ENCODE measurements around the gene ITPRID2.
"Not testable (repeated sequence)": the region's sequence is repeated elsewhere in the genome, so short reads cannot be mapped to it uniquely, and the experiment has no call there.

Gene ITPRID2

DNA sequence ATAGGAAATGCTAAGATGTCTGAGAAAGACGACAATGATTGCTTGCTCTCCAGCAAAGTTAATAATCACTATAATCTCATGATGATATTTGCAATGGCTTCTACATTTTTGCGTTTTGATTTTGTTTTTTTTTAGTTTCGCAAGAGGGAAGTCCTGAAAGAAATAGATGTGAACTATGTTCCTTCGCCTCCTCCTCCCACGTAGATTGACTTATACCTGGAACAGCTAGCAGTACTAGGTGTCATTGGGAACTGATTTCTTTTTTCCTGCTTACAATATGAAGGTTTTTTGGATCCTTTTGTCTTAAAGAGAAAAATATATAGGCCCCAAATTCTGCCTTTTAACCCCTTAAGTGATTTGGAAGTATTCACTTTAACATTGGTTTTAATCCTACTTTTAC, 26.7 kb downstream of the ITPRID2 start:
- no peak for DNase-seq

DNA sequence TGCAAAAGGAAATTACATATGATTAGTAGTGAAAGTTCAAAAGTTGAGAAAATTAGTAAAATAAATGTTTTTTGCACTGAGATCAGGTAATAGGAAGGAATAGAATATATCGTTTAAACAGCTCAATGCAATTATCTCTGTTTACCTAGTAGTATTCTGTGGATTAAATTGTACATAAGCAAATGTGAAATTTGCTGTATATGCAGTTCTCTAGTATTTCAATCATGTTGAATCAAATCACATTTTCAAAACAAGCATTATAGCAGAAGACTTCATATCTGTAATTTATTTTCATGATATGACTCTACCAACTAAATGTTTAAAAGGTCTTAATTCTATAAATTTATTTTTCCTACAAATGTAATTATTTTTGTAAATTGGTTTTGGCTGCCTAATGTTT, 31.6 kb downstream of the ITPRID2 start:
- DNase-seq, result no peak

DNA sequence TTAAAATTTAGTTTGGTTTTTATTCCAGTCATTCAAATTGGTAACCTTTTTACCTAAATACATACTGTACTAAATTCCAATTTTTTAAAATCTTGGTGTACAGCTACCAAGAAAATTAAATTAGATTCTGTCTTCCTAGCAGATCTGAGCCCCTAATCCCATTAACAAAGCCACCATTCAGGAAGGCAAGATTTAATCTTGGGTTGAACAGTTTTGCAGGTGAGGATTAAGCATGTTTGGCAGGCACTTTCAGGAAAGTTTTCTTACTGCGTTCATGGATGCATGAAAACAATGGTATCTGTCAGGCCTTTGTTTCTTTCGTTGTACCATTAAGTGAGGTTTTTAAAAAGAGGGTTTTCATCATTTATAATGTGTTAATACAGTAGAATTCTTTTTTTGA, 32.8 kb downstream of the ITPRID2 start:
- DNase-seq, result no peak

DNA sequence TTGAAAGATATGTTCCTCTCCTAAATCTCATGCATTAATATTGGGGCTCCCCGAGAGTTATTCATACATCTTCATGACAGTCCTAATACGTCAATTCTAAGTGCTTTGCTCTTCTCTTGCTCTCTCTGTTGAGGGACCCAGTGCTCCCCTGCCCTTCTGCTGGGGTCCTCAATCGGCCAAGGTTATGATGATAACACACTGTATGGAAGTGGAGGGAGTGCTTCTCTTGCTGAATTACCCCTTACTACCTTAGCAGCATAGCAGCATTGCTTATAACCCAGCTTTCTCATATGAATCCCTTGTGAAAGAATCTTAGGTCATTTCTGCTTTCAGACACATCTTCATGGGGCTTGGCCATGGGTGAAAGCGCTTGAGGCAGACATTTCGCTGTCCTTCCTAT, 43.2 kb downstream of the ITPRID2 start:
- no peak for DNase-seq

DNA sequence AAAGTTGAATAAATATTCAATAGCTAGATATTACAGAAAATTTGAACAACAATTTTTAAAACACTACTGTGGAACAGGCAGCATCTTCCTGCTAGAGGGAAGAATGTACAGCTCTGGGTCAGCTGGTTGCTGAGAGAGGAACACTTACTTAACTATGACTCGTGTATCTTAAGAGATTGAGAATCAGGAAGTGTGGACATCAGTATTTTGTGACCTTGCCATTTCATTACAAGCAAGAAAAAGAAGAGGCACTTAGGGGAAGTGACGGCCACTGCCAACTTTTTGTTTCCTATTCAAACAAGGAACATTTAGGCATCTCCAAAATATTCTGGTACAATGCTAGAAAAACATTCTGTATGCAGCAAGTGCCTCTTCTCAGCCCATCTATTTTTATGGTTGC, 45.9 kb downstream of the ITPRID2 start:
- DNase-seq, result no peak

DNA sequence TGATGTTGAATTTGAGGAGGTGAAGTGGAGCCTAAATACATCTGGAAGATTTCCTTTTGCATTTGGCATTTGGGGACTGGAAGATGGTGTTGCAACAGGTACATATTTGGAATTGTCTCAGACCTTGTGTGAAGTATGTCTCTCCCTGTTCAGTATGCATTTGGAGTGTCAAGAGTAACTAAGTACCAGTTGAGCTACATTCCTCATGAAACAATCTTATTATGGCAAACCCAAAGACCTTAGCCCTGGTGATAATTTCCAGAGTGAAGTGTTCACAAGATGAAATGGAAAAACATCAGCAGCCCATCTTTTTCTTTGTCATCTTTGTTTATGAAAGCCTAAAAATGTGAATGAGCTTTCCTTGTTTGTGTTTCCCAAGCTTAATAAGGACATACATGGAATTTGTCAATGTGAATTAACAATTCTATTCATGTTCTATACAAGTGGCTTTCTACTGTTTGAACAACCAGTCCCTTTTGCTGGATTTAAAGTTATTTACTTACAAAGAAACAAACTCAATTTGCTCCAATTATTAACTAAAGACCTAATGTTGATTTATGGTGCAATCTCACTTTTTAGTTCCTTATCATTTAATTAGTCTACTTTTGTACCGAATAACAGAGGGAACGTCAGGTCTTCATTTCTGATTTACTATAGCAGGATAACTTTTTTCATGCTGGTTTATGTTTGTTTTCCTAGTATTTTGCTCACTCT, 52.0 kb downstream of the ITPRID2 start:
- no peak for DNase-seq

DNA sequence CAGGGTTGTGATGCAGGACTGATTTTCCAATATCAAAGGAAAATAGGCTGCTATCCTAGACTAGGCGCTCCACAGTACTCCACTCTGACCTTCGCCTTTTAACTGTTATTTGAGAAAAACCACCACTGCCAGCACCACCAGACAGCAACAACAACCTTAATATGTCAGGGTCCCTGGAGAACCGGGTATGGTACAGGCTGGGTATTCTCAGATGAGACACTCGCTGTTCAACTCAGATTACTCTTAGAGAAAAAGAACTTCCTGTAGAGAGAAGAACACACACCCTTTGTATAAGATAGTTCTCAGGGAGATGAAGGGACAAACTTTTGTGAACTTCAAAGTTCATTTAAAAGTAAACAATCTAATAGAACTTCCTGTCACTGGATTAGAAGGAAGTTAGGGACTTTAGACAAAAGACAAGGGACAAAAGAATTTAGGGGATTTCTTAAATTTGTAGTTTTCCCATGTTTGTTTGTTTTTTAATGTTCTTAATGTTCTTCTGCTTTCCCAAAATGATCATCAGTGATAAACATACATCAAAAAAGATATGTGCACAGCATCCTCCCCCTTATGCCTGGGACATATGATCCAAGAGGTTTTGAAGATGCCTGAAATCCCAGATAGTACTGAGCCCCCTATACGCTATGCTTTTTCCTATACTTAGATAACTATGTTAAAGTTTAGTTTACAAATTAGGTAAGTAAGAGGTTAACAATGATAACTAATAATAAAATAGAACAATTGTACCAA, 52.8 kb downstream of the ITPRID2 start:
- no peak for DNase-seq

DNA sequence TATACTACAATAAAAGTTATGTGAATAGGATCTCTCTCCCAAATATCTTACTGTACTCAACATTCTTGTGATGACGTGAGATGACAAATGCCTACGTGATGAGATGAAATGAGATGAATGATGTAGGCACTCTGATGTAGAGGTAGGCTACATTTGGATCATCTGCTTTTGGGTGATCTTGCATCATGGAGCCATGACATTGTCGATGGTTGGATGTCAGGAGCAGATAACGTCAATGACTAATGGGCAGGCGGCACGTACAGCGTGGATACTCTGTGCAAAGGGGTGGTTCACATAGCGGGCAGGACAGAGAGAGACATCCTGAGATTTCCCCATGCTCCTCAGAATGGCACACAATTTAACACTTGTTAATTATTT, 53.4 kb downstream of the ITPRID2 start:
- DNase-seq, result no peak

DNA sequence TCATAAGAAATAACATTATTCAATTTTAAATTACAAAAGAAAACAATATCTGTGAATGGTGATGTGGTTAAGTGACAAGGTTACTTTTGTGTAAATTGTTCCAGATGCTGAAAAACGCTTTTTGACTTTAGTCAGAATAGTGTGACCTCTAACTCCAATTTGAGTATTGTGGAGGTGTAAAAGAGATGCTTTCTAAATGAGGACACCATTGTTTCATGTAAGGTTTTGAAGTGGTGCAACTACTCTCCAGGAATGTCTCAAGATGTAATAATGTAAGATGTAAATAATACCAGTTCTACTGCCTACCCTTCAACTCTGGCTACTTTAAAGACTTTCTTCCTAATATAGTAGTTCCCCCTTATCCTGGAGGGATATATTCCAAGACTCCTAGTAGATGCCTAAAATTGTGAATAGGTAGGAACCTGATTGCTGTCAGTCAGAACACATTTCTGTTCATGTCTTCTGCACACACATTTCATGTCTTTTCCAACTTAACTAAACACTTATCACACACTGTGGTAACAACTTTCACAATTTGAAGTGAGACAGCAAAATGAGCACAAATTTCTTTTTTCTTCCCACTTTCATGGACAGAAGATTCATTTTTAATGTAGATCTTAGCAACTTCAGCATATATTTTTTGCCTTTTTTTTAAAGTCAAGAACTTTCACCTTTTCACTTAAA, 55.1 kb downstream of the ITPRID2 start:
- DNase-seq, result no peak

DNA sequence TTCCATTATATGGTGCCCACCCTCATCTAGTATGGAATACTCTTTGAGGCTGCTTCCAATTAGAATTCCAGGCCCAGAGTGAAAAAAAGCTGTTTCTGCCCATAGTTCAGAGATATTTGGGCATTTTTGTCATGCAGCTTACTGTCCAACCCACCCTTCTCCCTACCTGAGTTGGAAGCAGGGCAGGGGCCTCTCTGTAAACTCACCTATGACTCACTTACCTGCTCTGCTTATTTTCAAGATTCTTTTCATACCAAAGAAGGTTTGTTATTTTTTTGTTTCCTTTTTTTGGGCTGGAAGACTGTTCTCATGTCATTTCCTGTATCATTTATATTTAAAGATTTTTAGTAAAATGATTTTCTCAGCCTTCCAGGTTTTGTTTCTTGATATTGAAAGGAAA, 55.7 kb downstream of the ITPRID2 start:
- no peak for DNase-seq

DNA sequence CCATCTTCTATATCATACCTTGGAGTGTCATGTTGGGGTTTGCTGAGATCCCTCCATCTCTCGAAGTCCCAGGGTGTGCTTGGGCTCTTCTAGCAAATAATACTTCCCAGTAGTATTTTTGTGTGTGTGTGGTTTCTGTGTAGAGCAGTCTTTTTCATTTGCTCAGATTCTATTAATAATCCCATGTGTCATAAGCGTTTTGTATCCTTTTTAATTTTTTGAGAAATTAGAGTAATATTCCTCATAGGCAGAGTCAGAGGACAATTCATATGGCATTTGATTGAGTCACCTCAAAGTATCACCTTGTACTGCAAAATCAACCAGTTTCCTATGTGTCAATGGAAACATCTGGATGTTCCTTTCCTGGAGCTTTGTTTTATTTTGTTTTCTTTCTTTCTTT, 56.7 kb downstream of the ITPRID2 start:
- DNase-seq, result no peak

DNA sequence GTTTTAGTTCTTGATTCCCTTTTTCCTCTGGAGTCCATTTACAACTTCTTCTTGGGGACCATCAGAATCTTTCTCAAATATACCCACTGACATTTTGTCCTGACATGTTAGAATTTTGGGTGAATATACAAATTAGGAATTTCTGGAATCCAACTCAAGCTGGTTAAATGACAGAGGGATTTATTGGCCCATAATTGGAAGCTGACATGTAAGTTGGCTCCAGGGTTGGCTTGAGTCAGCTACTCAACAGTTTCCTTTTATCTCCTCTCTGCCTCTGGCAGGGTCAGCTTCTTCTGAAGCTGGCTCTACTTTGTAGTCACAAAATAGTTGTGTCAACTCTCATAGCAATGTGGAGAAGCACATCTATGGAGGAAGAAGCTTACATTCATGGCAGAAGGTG, 57.5 kb downstream of the ITPRID2 start:
- no peak for DNase-seq

DNA sequence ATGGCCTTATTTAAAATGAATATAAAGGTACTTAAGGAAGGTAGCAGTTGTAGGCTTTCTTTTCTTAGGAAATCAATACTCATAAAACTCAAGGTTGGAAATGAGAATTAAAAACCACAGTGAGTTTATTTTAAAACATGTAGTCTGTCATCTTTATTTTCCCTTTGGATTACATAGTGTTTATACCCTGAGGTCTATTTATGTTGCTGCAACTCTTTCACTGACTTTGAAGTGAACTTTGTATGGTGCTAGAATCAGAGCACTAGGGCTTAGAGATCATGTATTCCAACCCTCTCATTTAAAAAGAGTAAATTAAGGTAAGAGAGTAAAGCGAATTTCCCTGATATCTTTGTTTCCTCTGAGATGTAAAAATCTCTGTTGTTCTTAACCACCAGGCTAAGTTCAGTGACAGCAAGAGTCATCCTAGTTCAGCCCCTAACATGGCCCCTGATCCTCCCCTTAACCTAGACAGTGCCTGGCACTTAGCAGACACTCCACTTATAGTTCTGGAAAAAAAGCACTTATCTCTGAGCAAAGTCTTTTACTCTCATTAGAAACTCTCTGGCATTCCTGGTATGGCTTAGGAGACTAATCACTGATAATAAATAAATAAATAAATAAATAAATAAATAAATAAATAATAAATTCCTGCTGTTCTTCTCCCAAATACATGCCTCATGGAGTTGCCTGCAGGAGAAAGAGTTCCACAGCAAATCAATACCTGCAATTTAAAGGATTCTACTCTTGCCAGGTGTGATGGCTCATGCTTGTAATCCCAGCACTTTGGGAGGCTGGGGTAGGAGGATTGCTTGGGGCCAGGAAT, 61.1 kb downstream of the ITPRID2 start:
- no peak for DNase-seq

DNA sequence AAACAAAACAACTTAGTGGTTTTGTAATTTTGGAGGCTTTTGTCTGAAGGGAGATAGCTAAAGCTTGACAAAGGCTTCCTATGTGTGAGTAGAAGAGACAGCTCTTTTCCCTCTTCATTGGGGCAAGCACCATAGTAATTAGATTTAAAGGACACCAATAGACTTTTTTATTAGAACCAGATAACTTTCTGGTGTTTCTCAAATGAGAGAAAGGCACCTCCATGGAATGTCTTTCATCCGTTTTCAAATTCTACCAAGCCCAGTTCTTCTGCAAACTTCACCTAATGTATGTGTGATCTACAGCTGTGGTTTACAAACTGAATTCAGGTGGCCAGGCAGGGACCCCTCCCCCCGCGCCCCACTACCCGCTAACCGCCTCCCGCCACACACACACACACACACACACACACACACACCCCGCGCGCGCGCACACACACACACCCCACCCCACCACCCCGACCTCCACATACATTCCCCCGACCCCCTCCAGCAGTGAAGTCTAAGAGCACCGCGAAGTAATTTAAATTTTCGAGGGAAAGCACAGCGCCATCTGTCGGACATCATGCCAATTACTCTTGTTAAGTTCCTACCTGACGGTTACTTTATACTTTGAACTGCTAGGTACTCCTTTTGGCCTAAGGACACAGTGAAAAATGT, 62.5 kb downstream of the ITPRID2 start:
- DNase-seq, result peak; percentile 58

DNA sequence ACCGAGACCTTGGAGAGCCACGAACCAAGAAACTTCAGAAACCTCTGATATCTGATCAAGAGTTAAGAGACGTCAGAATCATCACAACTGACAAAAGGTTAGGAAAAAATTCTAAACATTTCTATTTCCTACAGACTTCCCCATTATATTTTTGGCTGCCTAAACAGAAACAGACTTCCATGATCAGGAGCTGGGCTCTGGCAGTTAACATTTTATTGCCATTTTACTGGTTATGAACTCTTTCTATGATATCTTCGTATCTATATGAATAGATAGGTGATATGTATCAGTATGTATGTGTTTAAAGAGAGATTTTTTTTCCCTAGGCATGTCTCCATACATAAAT, 63.0 kb downstream of the ITPRID2 start:
- DNase-seq, result no peak

DNA sequence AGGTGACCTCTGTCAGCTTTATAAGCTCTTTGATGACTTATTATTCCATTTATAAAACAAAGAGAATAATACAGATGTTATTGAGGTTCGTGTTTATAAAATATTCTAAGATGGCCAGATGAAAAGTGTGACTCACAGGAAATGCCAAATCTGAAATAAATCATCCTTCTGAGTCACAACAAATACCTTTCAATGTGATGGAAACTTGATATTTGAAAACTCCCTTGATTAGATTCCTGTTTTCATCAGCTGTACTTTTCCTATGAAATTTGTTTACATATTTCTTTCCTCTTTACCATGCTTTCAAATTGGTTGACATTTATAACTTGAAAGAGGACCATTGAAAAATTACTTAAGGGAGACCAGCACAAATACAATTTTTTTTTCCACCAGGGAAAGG, 63.5 kb downstream of the ITPRID2 start:
- no peak for DNase-seq

DNA sequence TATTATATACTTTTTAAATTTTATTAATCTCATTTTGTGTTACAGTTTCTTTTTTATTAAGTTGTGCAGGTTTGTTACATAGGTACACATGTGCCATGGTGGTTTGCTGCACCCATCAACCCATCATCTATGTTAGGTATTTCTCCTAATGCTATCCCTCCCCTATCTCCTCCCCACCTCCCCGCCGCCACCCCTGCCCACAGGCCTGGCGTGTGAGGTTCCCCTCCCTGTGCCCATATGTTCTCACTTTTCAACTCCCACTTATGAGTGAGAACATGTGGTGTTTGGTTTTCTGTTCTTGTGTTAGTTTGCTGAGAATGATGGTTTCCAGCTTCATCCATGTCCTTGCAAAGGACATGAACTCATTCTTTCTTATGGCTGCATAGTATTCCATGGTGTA, 64.3 kb downstream of the ITPRID2 start:
- not testable (repeated sequence) for DNase-seq

DNA sequence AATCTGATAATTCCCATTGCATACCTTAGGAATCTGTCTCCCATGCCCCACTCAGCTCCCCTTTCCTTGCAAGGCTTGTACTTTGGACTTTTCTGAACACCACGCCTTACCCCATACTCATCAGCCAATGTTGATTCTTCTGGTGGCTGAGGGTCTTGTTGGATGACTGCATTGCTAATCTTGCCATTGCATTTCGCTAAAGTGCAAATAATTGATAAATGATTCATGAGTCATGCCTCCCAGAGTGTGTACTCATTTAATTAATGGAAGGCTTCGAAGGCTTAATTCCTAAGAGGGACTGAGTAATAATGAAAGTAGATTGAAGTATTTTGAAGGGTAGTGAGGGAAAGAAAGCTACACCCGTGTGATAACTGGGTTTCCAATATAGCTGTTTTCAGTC, 66.1 kb downstream of the ITPRID2 start:
- no peak for DNase-seq

DNA sequence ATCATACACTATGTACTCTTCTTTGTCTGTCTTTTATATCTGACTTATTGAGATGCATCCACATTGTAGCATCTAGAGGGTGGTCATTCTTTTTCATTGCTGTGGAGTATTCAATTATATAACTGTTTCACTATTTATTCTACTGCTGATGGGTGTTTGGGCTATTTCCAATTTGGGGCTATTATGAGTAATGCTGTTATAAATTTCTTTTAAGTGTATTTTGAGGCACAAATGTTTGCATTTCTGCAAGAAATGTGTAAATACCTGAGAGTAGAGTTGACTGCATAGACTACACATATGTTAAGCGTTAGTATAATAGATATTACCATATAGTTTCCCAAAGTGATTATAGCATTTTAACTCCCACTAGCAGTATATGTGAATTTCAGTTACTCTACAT, 67.2 kb downstream of the ITPRID2 start:
- DNase-seq, result no peak

DNA sequence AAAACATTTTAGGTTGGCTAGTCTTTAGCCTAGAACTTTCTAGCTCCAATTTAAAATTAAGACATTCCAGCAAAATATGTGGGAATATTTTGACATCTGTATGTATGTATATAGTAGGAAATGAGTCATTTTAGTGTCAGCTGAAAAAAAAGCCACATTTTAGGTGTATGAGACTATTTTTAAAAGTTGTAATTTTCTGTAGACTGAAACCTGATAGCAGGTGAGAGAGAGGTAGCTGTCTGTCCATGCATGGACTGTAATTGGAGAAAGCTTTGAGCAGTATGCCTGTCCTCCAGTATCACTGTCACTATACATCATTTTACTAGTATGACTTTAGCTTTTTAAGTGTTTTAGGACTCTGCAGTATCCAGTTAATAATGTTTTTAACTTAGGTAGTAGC, 68.0 kb downstream of the ITPRID2 start:
- no peak for DNase-seq

DNA sequence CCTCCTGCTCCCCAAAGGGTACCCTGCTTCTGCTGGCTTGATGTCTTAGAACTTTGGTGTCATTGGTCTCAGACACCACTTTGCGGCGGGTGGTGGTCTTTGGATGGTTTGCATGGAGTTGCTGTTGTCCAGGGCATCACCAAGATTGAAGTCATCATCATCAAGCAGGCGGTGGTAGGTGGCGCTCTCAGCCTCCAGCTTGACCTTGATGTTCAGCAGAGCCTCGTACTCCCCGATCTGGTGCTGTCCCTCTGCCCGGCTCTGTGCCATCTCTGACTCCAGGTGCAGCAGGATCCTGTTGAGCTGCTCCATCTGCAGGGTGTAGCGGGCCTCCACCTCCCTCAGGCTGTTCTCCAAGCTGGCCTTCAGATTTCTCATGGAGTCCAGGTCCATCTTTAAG, 69.6 kb downstream of the ITPRID2 start:
- not testable (repeated sequence) for DNase-seq

DNA sequence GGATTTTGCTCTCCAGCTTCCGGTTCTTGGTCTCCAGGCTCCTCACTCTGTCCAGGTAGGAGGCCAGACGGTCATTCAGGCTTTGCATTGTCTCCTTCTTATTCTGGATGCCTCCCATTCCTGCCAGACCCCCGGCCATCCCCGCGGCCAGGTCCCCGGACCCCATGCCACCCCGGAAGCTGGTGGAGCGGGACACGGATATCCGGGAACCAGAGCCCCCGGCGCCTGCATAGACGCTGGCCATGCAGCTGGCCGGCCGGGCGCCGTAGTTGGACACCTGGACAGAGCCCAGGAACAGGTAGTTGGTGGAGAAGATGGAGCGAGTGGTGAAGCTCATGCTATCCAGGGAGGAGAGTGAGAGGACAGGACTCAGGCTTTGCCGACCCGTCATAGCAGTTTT, 70.6 kb downstream of the ITPRID2 start:
- no peak for DNase-seq

Measured in activated naive CD4-positive, alpha-beta T cell treated with anti-CD3 and anti-CD28 coated beads, Interleukin-2, amount 50 U/mL, for 16 hours (primary cell).